CD14-positive monocyte (primary cell): ENCODE results near the gene FHIT. TPM values are rescaled to one million over a fixed set of nuclear protein-coding genes. Genes with fewer than 3 reads are reported as not detected.

Source experiments
- DNase-seq, 3 donors: peaks; one replicate each; pipeline ENCODE4 v3.0.0-alpha.2; 2011 to 2022
- H2AFZ ChIP-seq: 2 replicates; pipeline ENCODE4 v1.6.0; 2012; ENCODE audit warnings: mild to moderate bottlenecking, low read depth, low read length, inconsistent platforms; ENCODE audit not compliant: insufficient read depth, poor library complexity, severe bottlenecking
- H3K27ac ChIP-seq, 2 donors: 1 replicate in 1 of 2; 2 replicates in 1 of 2; pipeline ENCODE4 v1.5.1; 2012 to 2013; ENCODE audit warnings: low read length in 2 of 2, control low read depth in 1 of 2, inconsistent platforms in 1 of 2, low read depth in 1 of 2, mild to moderate bottlenecking in 1 of 2
- H3K27me3 ChIP-seq, 2 donors: one replicate each; pipeline versions ENCODE4 v1.6.0 to v1.6.1; 2011 to 2013; ENCODE audit warnings: low read length in 2 of 2; ENCODE audit not compliant: control insufficient read depth in 2 of 2, insufficient read depth in 2 of 2
- H3K36me3 ChIP-seq, 2 donors: replicated peaks in 1 of 2; 1 replicate in 1 of 2; 2 replicates in 1 of 2; pipeline versions ENCODE4 v1.5.1 to v1.6.1; 2012 to 2013; ENCODE audit warnings: low read length in 2 of 2, control low read depth in 1 of 2, inconsistent platforms in 1 of 2, mild to moderate bottlenecking in 1 of 2; ENCODE audit not compliant: insufficient read depth in 2 of 2, control insufficient read depth in 1 of 2
- H3K4me1 ChIP-seq, 2 donors: 1 replicate in 1 of 2; 2 replicates in 1 of 2; pipeline versions ENCODE4 v1.5.1 to v1.6.1; 2012 to 2013; ENCODE audit warnings: low read length in 2 of 2, control low read depth in 1 of 2, inconsistent platforms in 1 of 2, mild to moderate bottlenecking in 1 of 2, moderate library complexity in 1 of 2; ENCODE audit not compliant: insufficient read depth in 2 of 2, control insufficient read depth in 1 of 2
- H3K4me2 ChIP-seq: replicated peaks from 2 replicates; pipeline ENCODE3; 2012; ENCODE audit warnings: low read length, moderate library complexity, mild to moderate bottlenecking; ENCODE audit not compliant: poor library complexity, severe bottlenecking; ENCODE audit errors: extremely low read depth
- H3K4me3 ChIP-seq, 3 experiments: fragments of 200-600 bp in 1 of 3; sonication (generic) in 1 of 3; replicated peaks in 1 of 3; 1 replicate in 2 of 3; 2 replicates in 1 of 3; pipeline ENCODE4 v1.5.1; 2011 to 2013; ENCODE audit warnings: low read length in 3 of 3, mild to moderate bottlenecking in 3 of 3, control low read depth in 2 of 3, low read depth in 2 of 3, inconsistent platforms in 1 of 3, moderate library complexity in 1 of 3
- H3K79me2 ChIP-seq: 2 replicates; pipeline ENCODE4 v1.6.0; 2012; ENCODE audit warnings: mild to moderate bottlenecking, control low read depth, inconsistent platforms, low read length, moderate library complexity; ENCODE audit not compliant: insufficient read depth
- H3K9ac ChIP-seq: 2 replicates; pipeline ENCODE4 v1.6.0; 2017; ENCODE audit warnings: low read length, mild to moderate bottlenecking; ENCODE audit not compliant: insufficient read depth, poor library complexity, severe bottlenecking
- H3K9me3 ChIP-seq, 2 donors: replicated peaks in 1 of 2; 1 replicate in 1 of 2; 2 replicates in 1 of 2; pipeline versions ENCODE4 v1.5.1 to v1.6.1; 2012 to 2013; ENCODE audit warnings: low read length in 2 of 2, control low read depth in 1 of 2; ENCODE audit not compliant: control insufficient read depth in 1 of 2, insufficient read depth in 1 of 2
- H4K20me1 ChIP-seq: 2 replicates; pipeline ENCODE4 v1.6.0; 2012; ENCODE audit warnings: mild to moderate bottlenecking, low read length, control low read depth, moderate library complexity; ENCODE audit not compliant: insufficient read depth
- H3K27ac Mint-ChIP-seq, 7 donors: one replicate each; pipeline ENCODE4 v1.8.0; 2020; ENCODE audit warnings: mild to moderate bottlenecking in 7 of 7, mixed read lengths in 7 of 7, moderate library complexity in 6 of 7, inconsistent platforms in 2 of 7
- H3K27me3 Mint-ChIP-seq, 3 donors: one replicate each; pipeline ENCODE4 v1.8.0; 2021 to 2022; ENCODE audit warnings: low read depth in 3 of 3, mild to moderate bottlenecking in 3 of 3, mixed read lengths in 3 of 3, moderate library complexity in 3 of 3, inconsistent platforms in 1 of 3
- H3K36me3 Mint-ChIP-seq, 2 donors: one replicate each; pipeline ENCODE4 v1.8.0; 2020; ENCODE audit warnings: mixed read lengths in 2 of 2, inconsistent platforms in 1 of 2, mild to moderate bottlenecking in 1 of 2
- H3K4me1 Mint-ChIP-seq: one replicate; pipeline ENCODE4 v1.8.0; 2020; ENCODE audit warnings: mild to moderate bottlenecking, mixed read lengths
- H3K4me3 Mint-ChIP-seq, 2 donors: one replicate each; pipeline ENCODE4 v1.8.0; 2020; ENCODE audit warnings: mild to moderate bottlenecking in 2 of 2, mixed read lengths in 2 of 2, moderate library complexity in 1 of 2
- H3K9me3 Mint-ChIP-seq, 7 donors: one replicate each; pipeline ENCODE4 v1.8.0; 2020 to 2022; ENCODE audit warnings: mixed read lengths in 7 of 7, mild to moderate bottlenecking in 6 of 7, moderate library complexity in 6 of 7, inconsistent platforms in 2 of 7
- WGBS: methylation state at CpG from one replicate; pipeline ENCODE4 v1.1.5; 2013; ENCODE audit warnings: missing lambda C conversion rate; ENCODE audit not compliant: insufficient coverage; 5-methylcytosine and 5-hydroxymethylcytosine counted together
- intact Hi-C, 2 donors: fragments of 100-400 bp; cut with micrococcal nuclease; formaldehyde crosslinking; loops; one replicate each; pipeline versions ENCODE4 v1.15.0 to v1.15.1; 2023
- polyA plus RNA-seq, 3 donors: library from polyadenylated mRNA; depleted of rRNA in 1 of 3; unstranded in 2 of 3; stranded (reverse) in 1 of 3; fragments of 300-500 nt in 2 of 3; fragments of >200 nt in 1 of 3; fragmentation: Illumina TruSeq in 2 of 3; gene quantifications; 1 replicate in 2 of 3; 2 replicates in 1 of 3; pipeline ENCODE4 v1.2.3, GENCODE V29; 2012 to 2021
- TF ChIP-seq, protein P1 (sequence below): fragments of 200-600 bp; IDR thresholded peaks from one replicate; pipeline ENCODE4 v1.8.0; 2022; ENCODE audit warnings: antibody characterized with exemption, mild to moderate bottlenecking

The FHIT gene
- polyA plus RNA-seq, 3 donors, result 1.7 to 3.4 (median 3.2) TPM

DNA sequence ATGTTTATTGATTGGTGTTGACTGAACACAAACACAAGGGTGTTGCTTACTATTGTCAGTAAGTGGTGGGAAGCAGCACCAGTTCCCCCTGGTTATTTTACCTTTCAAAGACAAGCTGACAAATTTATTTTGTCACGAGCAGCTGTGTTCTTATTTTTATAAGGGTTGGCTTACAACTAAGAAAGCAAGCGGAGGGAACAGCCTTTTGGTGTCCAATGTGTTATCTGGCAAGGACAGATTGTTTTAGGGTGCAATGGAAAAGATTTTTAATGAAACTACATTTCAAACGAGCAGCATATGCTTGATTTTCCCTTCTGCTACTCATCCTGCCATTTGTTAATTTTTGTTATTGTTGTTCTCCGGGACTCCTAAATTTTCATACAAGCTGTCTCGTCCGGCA lies 1280.9 kb downstream of the FHIT start:
- no peaks in the 10 kb centered on the region for H3K9me3 ChIP-seq
- H2AFZ ChIP-seq, result no peak overlapping the region
- no peaks in the 10 kb centered on the region for H4K20me1 ChIP-seq
- H3K4me3 ChIP-seq, result no peak overlapping the region
- no peaks in the 10 kb centered on the region for H3K4me1 Mint-ChIP-seq
- H3K36me3 Mint-ChIP-seq, result no peaks in the 10 kb centered on the region
- no peaks in the 10 kb centered on the region for H3K79me2 ChIP-seq
- no peak overlapping the region for H3K27ac ChIP-seq
- no peak overlapping the region for H3K4me3 Mint-ChIP-seq
- no peaks in the 10 kb centered on the region for H3K36me3 ChIP-seq
- TF ChIP-seq, protein P1, sequence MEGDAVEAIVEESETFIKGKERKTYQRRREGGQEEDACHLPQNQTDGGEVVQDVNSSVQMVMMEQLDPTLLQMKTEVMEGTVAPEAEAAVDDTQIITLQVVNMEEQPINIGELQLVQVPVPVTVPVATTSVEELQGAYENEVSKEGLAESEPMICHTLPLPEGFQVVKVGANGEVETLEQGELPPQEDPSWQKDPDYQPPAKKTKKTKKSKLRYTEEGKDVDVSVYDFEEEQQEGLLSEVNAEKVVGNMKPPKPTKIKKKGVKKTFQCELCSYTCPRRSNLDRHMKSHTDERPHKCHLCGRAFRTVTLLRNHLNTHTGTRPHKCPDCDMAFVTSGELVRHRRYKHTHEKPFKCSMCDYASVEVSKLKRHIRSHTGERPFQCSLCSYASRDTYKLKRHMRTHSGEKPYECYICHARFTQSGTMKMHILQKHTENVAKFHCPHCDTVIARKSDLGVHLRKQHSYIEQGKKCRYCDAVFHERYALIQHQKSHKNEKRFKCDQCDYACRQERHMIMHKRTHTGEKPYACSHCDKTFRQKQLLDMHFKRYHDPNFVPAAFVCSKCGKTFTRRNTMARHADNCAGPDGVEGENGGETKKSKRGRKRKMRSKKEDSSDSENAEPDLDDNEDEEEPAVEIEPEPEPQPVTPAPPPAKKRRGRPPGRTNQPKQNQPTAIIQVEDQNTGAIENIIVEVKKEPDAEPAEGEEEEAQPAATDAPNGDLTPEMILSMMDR, result no peak
- DNase-seq, result no peak
- H3K9ac ChIP-seq, result no peak overlapping the region
- no peaks in the 10 kb centered on the region for H3K27me3 ChIP-seq
- WGBS, result 92% methylated on average over 3 of the region's 6 CpGs
- H3K27me3 Mint-ChIP-seq, result no peaks in the 10 kb centered on the region
- peaks cover 0 to 9% (median 4%) of the 10 kb centered on the region in 7 donors for H3K9me3 Mint-ChIP-seq
- H3K4me1 ChIP-seq, result no peaks in the 10 kb centered on the region
- no peak overlapping the region for H3K27ac Mint-ChIP-seq
- intact Hi-C loops, result no loop called here
- H3K4me2 ChIP-seq, result no peak overlapping the region

DNA sequence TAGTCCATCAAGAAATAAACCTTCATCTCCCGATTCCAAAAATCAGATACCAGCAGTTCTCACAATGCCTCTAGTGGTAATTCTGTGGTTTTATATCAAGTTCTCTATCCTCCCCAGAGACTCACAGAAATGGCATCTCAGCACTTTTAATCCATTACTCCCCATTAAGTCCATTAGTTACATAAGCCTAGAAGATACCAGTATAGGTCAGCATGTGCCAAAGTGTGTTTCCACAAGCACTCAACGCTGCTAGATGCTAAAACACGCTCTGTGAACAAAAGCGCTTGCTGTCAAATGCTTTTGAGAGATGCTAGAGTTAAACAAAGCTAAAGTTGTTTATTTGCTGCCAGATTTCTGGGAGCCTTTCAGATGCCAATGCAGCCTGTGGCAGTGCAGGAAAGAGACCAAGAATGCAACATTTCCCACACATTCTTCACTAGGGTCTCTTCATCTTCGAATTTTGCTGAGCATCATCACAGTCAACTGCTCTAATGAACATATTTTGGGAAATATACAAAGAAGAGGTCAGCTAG lies 1282.7 kb downstream of the FHIT start:
- H3K4me1 ChIP-seq, result no peaks in the 10 kb centered on the region
- no peaks in the 10 kb centered on the region for H3K36me3 Mint-ChIP-seq
- H2AFZ ChIP-seq, result no peak overlapping the region
- H3K9me3 ChIP-seq, result no peaks in the 10 kb centered on the region
- no peaks in the 10 kb centered on the region for H3K27me3 Mint-ChIP-seq
- DNase-seq, result no peak
- peaks cover 0 to 9% (median 4%) of the 10 kb centered on the region in 7 donors for H3K9me3 Mint-ChIP-seq
- H3K4me3 Mint-ChIP-seq, result no peak overlapping the region
- WGBS, result 100% methylated on average over 2 of the region's 5 CpGs
- H3K27ac ChIP-seq, result no peak overlapping the region
- no peak overlapping the region for H3K27ac Mint-ChIP-seq
- TF ChIP-seq, protein P1, result no peak
- H3K79me2 ChIP-seq, result no peaks in the 10 kb centered on the region
- no peaks in the 10 kb centered on the region for H3K4me1 Mint-ChIP-seq
- H3K9ac ChIP-seq, result no peak overlapping the region
- H3K36me3 ChIP-seq, result no peaks in the 10 kb centered on the region
- H3K4me2 ChIP-seq, result no peak overlapping the region
- intact Hi-C loops, result no loop called here
- H3K4me3 ChIP-seq, result no peak overlapping the region
- H4K20me1 ChIP-seq, result no peaks in the 10 kb centered on the region
- no peaks in the 10 kb centered on the region for H3K27me3 ChIP-seq
